ENCODE results near the gene CCDC7. TPM values are rescaled to one million over a fixed set of nuclear protein-coding genes. Genes with fewer than 3 reads are reported as not detected.

Gene CCDC7
- polyA plus RNA-seq, 1 of the 3 experiments (the other 2 are of a cell fraction): 0.44 TPM

- no peak overlapping the region for H3K27ac ChIP-seq (ENCODE audit: low read depth in 2 of 2, low read length in 1 of 2)
- no peaks in the 10 kb centered on the region; a peak in 1 of 4 replicates for H3K4me1 ChIP-seq (ENCODE audit: control insufficient read depth in 1 of 2, insufficient read depth in 2 of 2, low read depth in 1 of 2, low read length in 1 of 2)
- no peak overlapping the region for H3K4me2 ChIP-seq
- H3K4me3 ChIP-seq (ENCODE audit: low read depth in 2 of 2, low read length in 1 of 2): no peak overlapping the region
- POLR2A ChIA-PET: no interaction called here
- H3K79me2 ChIP-seq (ENCODE audit: insufficient read depth): no peaks in the 10 kb centered on the region
- no peaks in the 10 kb centered on the region for H3K27me3 ChIP-seq (ENCODE audit: insufficient read depth)
- H3K9me3 ChIP-seq: no peaks in the 10 kb centered on the region
- H2AFZ ChIP-seq (ENCODE audit: low read depth): no peak overlapping the region
- H3F3A ChIP-seq (replicated peaks; ENCODE audit: insufficient read depth): no peaks in the 10 kb centered on the region
- no peak for DNase-seq
- no peak overlapping the region for H3K9ac ChIP-seq
- CTCF ChIA-PET: no interaction called here
- H4K20me1 ChIP-seq (ENCODE audit: insufficient read depth): no peaks in the 10 kb centered on the region
- TF ChIP-seq RAD21 (IDR thresholded peaks at IDR 0.05; ENCODE audit: low read length): no peak
- no peak for TF ChIP-seq JUND (IDR thresholded peaks at IDR 0.05)
- no peak for TF ChIP-seq NFIC (IDR thresholded peaks at IDR 0.05; ENCODE audit: borderline replicate concordance)
- no peak for TF ChIP-seq EZH2phosphoT487 (IDR thresholded peaks at IDR 0.05; ENCODE audit: borderline replicate concordance, low read depth)
- no peak for TF ChIP-seq CHD2 (IDR thresholded peaks at IDR 0.05; ENCODE audit: low read length, partially characterized antibody)
- no peak for TF ChIP-seq TAF1 (IDR thresholded peaks at IDR 0.05; ENCODE audit: borderline replicate concordance, low read depth, low read length)
- TF ChIP-seq FOXJ3 (CRISPR knock-in tag; IDR thresholded peaks at IDR 0.05): no peak
- no peak for TF ChIP-seq TEAD4 (IDR thresholded peaks at IDR 0.05; ENCODE audit: borderline replicate concordance, insufficient read depth)
- TF ChIP-seq, protein P1, sequence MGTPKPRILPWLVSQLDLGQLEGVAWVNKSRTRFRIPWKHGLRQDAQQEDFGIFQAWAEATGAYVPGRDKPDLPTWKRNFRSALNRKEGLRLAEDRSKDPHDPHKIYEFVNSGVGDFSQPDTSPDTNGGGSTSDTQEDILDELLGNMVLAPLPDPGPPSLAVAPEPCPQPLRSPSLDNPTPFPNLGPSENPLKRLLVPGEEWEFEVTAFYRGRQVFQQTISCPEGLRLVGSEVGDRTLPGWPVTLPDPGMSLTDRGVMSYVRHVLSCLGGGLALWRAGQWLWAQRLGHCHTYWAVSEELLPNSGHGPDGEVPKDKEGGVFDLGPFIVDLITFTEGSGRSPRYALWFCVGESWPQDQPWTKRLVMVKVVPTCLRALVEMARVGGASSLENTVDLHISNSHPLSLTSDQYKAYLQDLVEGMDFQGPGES (IDR thresholded peaks at IDR 0.05; ENCODE audit: low read depth, low read length): no peak
- no peak for TF ChIP-seq MXI1 (IDR thresholded peaks at IDR 0.05; ENCODE audit: low read depth, low read length)
- TF ChIP-seq YY1 (IDR thresholded peaks at IDR 0.05; ENCODE audit: low read depth): no peak
- TF ChIP-seq USF2 (IDR thresholded peaks at IDR 0.05; ENCODE audit: borderline replicate concordance, low read depth, low read length): no peak
- TF ChIP-seq, protein P2, sequence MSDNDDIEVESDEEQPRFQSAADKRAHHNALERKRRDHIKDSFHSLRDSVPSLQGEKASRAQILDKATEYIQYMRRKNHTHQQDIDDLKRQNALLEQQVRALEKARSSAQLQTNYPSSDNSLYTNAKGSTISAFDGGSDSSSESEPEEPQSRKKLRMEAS (IDR thresholded peaks at IDR 0.05; ENCODE audit: low read depth): no peak
- H3K9me2 ChIP-seq: no peaks in the 10 kb centered on the region
- no peaks in the 10 kb centered on the region for H3K36me3 ChIP-seq (replicated peaks in 1 of 2; ENCODE audit: control insufficient read depth in 1 of 2, insufficient read depth in 2 of 2, low read length in 1 of 2)
Observed at GRCh38 chr10:32400961-32401360, 45.0 kb upstream of the CCDC7 start.

DNA sequence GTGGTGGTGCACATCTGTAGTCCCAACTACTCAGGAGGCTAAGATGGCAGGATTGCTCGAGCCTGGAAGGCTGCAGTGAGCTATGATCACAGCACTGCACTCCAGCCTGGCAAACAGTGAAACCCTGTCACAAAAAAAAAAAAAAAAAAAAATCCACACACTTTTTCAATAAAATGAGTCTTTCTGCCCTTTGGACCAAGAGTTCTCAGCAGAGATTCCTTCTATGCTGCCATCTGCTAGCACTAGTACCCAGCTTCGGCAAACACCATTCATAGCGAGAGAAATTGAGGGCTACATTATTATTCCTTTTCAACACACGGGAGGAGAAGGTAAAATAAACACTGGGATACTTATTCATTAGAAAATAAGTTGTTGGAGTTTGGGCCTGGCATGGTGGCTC, 43.4 kb upstream of the CCDC7 start:
- no peaks in the 10 kb centered on the region for H3K27me3 ChIP-seq (ENCODE audit: insufficient read depth)
- H3K4me2 ChIP-seq: no peak overlapping the region
- CTCF ChIA-PET: interaction anchor here (0.7 kb wide), 1 partner anchor 11 kb away, joined by 3 read pairs; no protein-coding TSS in a partner anchor
- no peaks in the 10 kb centered on the region for H3K9me3 ChIP-seq
- no peaks in the 10 kb centered on the region for H3K79me2 ChIP-seq (ENCODE audit: insufficient read depth)
- H3K36me3 ChIP-seq (replicated peaks in 1 of 2; ENCODE audit: control insufficient read depth in 1 of 2, insufficient read depth in 2 of 2, low read length in 1 of 2): no peaks in the 10 kb centered on the region
- TF ChIP-seq SIN3A (IDR thresholded peaks at IDR 0.05; ENCODE audit: borderline replicate concordance, low read depth, low read length) (no peak), YY1 (IDR thresholded peaks at IDR 0.05; ENCODE audit: low read depth) (no peak)
- no peak overlapping the region for H3K9ac ChIP-seq
- no peak for DNase-seq
- 70% methylated on average over 4 of the region's 4 CpGs for WGBS (ENCODE audit: low lambda C conversion rate)
- POLR2A ChIA-PET: no interaction called here
- no peaks in the 10 kb centered on the region for H3K9me2 ChIP-seq
- no peak overlapping the region for H3K4me3 ChIP-seq (ENCODE audit: low read depth in 2 of 2, low read length in 1 of 2)
- no peaks in the 10 kb centered on the region for H4K20me1 ChIP-seq (ENCODE audit: insufficient read depth)
- no peaks in the 10 kb centered on the region for H3F3A ChIP-seq (replicated peaks; ENCODE audit: insufficient read depth)
- no peaks in the 10 kb centered on the region; a peak in 1 of 4 replicates for H3K4me1 ChIP-seq (ENCODE audit: control insufficient read depth in 1 of 2, insufficient read depth in 2 of 2, low read depth in 1 of 2, low read length in 1 of 2)
- H3K27ac ChIP-seq (ENCODE audit: low read depth in 2 of 2, low read length in 1 of 2): no peak overlapping the region
- no peak overlapping the region for H2AFZ ChIP-seq (ENCODE audit: low read depth)

All from SK-N-SH (cell line).